NCI-H2081 (cell line): ENCODE measurements around the gene INTS6L.
A peak's percentile ranks its signal among the peaks of the same experiment; 100 is the strongest.

ENCODE experiments used
- DNase-seq, 2 experiments: peaks; one replicate each; lab custom pipeline; 2025; lab: John Stamatoyannopoulos, UW

INTS6L gene

GRCh38 chrX:135520553-135521404, at the start of gene INTS6L:
Gene INTS6L, plus strand, starts transcription at chrX:135520660. Its CDS starts 333 bp downstream, at chrX:135520993.
- peak; percentile 60 to 74 for DNase-seq

- no peak for DNase-seq
These were observed 44.1 kb upstream of the INTS6L start for GRCh38 chrX:135476378-135476777.

GRCh38 chrX:135477576-135477975, 42.9 kb upstream of the INTS6L start:
- peak; percentile 51 to 74 for DNase-seq

GRCh38 chrX:135480076-135480475, 40.4 kb upstream of the INTS6L start:
- no peak for DNase-seq

GRCh38 chrX:135481696-135482179, 38.7 kb upstream of the INTS6L start:
- DNase-seq, result peak in 1 of 2 experiments; percentile 71

GRCh38 chrX:135484641-135485289, 35.7 kb upstream of the INTS6L start:
- peak; percentile 31 to 41 for DNase-seq

GRCh38 chrX:135489542-135489941, 30.9 kb upstream of the INTS6L start:
- DNase-seq, result no peak

- DNase-seq, result no peak
These were observed 29.4 kb upstream of the INTS6L start for GRCh38 chrX:135490979-135491514.

GRCh38 chrX:135494453-135494852, 26.0 kb upstream of the INTS6L start:
- DNase-seq, result no peak

GRCh38 chrX:135497736-135498135, 22.7 kb upstream of the INTS6L start:
- DNase-seq, result no peak

- DNase-seq, result no peak
These were observed 22.2 kb upstream of the INTS6L start for GRCh38 chrX:135498236-135498635.

- no peak for DNase-seq
These were observed 15.1 kb upstream of the INTS6L start for GRCh38 chrX:135505351-135505750.

- DNase-seq, result no peak
These were observed 10.6 kb upstream of the INTS6L start for GRCh38 chrX:135509885-135510284.

GRCh38 chrX:135512508-135513129, 7.8 kb upstream of the INTS6L start:
- no peak for DNase-seq

- no peak for DNase-seq
These were observed 7.3 kb upstream of the INTS6L start for GRCh38 chrX:135513130-135513515.

GRCh38 chrX:135516376-135516775, 4.1 kb upstream of the INTS6L start:
- DNase-seq, result no peak

- DNase-seq, result no peak
These were observed 2.3 kb upstream of the INTS6L start for GRCh38 chrX:135518161-135518560.

GRCh38 chrX:135520022-135520552, 373 bp upstream of the INTS6L start:
- DNase-seq, result no peak

- DNase-seq, result peak; percentile 66 to 72
These were observed 1.1 kb downstream of the INTS6L start for GRCh38 chrX:135521405-135522131.

GRCh38 chrX:135522132-135522530, 1.7 kb downstream of the INTS6L start:
- no peak for DNase-seq

- DNase-seq, result no peak
These were observed 2.6 kb downstream of the INTS6L start for GRCh38 chrX:135522878-135523693.
